GM19351 (cell line): Measurements from ENCODE around the gene STAP2.

Experiments used
- ATAC-seq: cut with Tn5 transposase; IDR thresholded peaks from one replicate; pipeline ENCODE4 v1.9.1; 2021; ENCODE audit warnings: mild to moderate bottlenecking, moderate library complexity; ENCODE audit not compliant: unreplicated experiment

STAP2 gene

GRCh38 chr19:4371247-4372164, 32.9 kb upstream of the STAP2 start:
- ATAC-seq = no peak

- ATAC-seq = no peak
These were observed 31.9 kb upstream of the STAP2 start for GRCh38 chr19:4370418-4371041.

GRCh38 chr19:4369888-4370260, 31.2 kb upstream of the STAP2 start:
- ATAC-seq = peak; percentile 50

GRCh38 chr19:4369109-4369887, 30.7 kb upstream of the STAP2 start:
- ATAC-seq = peak; percentile 14

- ATAC-seq = no peak
These were observed 29.6 kb upstream of the STAP2 start for GRCh38 chr19:4368128-4368820.

GRCh38 chr19:4367781-4368127, 29.1 kb upstream of the STAP2 start:
- no peak for ATAC-seq

- no peak for ATAC-seq
These were observed 28.7 kb upstream of the STAP2 start for GRCh38 chr19:4367336-4367723.

- ATAC-seq = no peak
These were observed 28.2 kb upstream of the STAP2 start for GRCh38 chr19:4366666-4367335.

GRCh38 chr19:4365791-4366665, 27.4 kb upstream of the STAP2 start:
- ATAC-seq = no peak

GRCh38 chr19:4365341-4365740, 26.7 kb upstream of the STAP2 start:
- no peak for ATAC-seq

- ATAC-seq = no peak
These were observed 25.1 kb upstream of the STAP2 start for GRCh38 chr19:4363571-4364304.

GRCh38 chr19:4362831-4363545, 24.4 kb upstream of the STAP2 start:
- no peak for ATAC-seq

- no peak for ATAC-seq
These were observed 23.6 kb upstream of the STAP2 start for GRCh38 chr19:4362101-4362828.

- ATAC-seq = no peak
These were observed 22.8 kb upstream of the STAP2 start for GRCh38 chr19:4361152-4362046.

GRCh38 chr19:4360641-4361151, 22.1 kb upstream of the STAP2 start:
- no peak for ATAC-seq

GRCh38 chr19:4360081-4360569, 21.5 kb upstream of the STAP2 start:
- no peak for ATAC-seq
